Panc1 (cell line): ENCODE measurements around the gene ARHGEF17. TPM values are rescaled to one million over a fixed set of nuclear protein-coding genes. Genes with fewer than 3 reads are reported as not detected.

Experiments used
- ATAC-seq: fragments of 200-7000 bp; cut with Tn5 transposase; 2 replicates; pipeline ENCODE4 v1.9.1; 2020; ENCODE audit warnings: mild to moderate bottlenecking, moderate library complexity
- BruUV-seq: library from RNA; stranded (reverse); fragments of 400-500 nt; replicated peaks from 2 replicates; lab custom pipeline; 2021; lab: Mats Ljungman, UMichigan
- CTCF ChIA-PET: fragments of 300-600 bp; sonication (Branson Sonifier 250); formaldehyde crosslinking; loops from one replicate; lab custom pipeline; 2022; ENCODE audit warnings: antibody characterized with exemption; lab: Charles Lee
- POLR2A ChIA-PET: fragments of 300-600 bp; sonication (Branson Sonifier 250); formaldehyde crosslinking; loops from one replicate; lab custom pipeline; 2022; ENCODE audit warnings: antibody characterized with exemption; lab: Charles Lee
- DNase-seq: peaks from one replicate; pipeline ENCODE4 v3.0.0-alpha.2; 2010; ENCODE audit warnings: low read depth, low spot score
- H3K27ac ChIP-seq: 2 replicates; pipeline ENCODE4 v1.5.1; 2011; ENCODE audit warnings: mild to moderate bottlenecking, low read length, inconsistent platforms
- H3K27me3 ChIP-seq: fragments of 200-500 bp; sonication (Bioruptor generic); 2 replicates; pipeline ENCODE4 v1.6.0; 2014; ENCODE audit warnings: low read length, inconsistent platforms; ENCODE audit not compliant: control insufficient read depth, insufficient read depth
- H3K36me3 ChIP-seq: fragments of 200-500 bp; sonication (Bioruptor generic); 2 replicates; pipeline ENCODE4 v1.5.1; 2014; ENCODE audit warnings: inconsistent platforms, mild to moderate bottlenecking, low read length, moderate library complexity; ENCODE audit not compliant: control insufficient read depth, insufficient read depth
- H3K4me1 ChIP-seq: 2 replicates; pipeline ENCODE4 v1.5.1; 2011; ENCODE audit warnings: inconsistent platforms, mild to moderate bottlenecking, low read length, moderate library complexity; ENCODE audit not compliant: control insufficient read depth, insufficient read depth
- H3K4me3 ChIP-seq, 2 experiments: 2 replicates each; pipeline ENCODE4 v1.5.1; 2011 to 2012; ENCODE audit warnings: low read depth in 2 of 2, low read length in 2 of 2, mild to moderate bottlenecking in 2 of 2, inconsistent platforms in 1 of 2, moderate library complexity in 1 of 2
- H3K9me3 ChIP-seq: fragments of 200-500 bp; sonication (Bioruptor generic); 2 replicates; pipeline ENCODE4 v1.5.1; 2014; ENCODE audit warnings: low read depth, mild to moderate bottlenecking, inconsistent platforms, low read length, moderate library complexity; ENCODE audit not compliant: control insufficient read depth, insufficient read depth
- POLR2AphosphoS5 ChIP-seq: IDR thresholded peaks from 2 replicates; pipeline ENCODE4 v1.6.1; 2012; ENCODE audit warnings: mild to moderate bottlenecking, low read depth, low read length, moderate library complexity
- SIN3A ChIP-seq: IDR thresholded peaks from 2 replicates; pipeline ENCODE4 v1.6.1; 2012; ENCODE audit warnings: low read depth, mild to moderate bottlenecking, low read length, moderate library complexity, borderline replicate concordance; ENCODE audit not compliant: insufficient read depth
- TCF7L2 ChIP-seq: IDR thresholded peaks from 2 replicates; pipeline ENCODE4 v1.6.1; 2011; ENCODE audit warnings: mild to moderate bottlenecking, low read depth, low read length, inconsistent platforms
- in situ Hi-C: cut with HindIII; loops from 2 replicates; pipeline ENCODE4 v1.10.0; 2016; ENCODE audit warnings: low sequenced_read_pairs, low pct_unique_long_range_greater_than_20kb
- intact Hi-C: fragments of 100-400 bp; cut with micrococcal nuclease; formaldehyde crosslinking; loops from one replicate; pipeline ENCODE4 v1.10.0; 2022; ENCODE audit not compliant: unreplicated experiment
- total RNA-seq: library from RNA; stranded (reverse); gene quantifications from one replicate; pipeline ENCODE4 v1.2.1, GENCODE V29; 2021; ENCODE audit not compliant: unreplicated experiment
- TF ChIP-seq, protein P1 (sequence below): fragments of 450-650 bp; IDR thresholded peaks from 2 replicates; pipeline ENCODE4 v1.5.1; 2017; ENCODE audit warnings: mild to moderate bottlenecking
- TF ChIP-seq, protein P2 (sequence below), 2 experiments: IDR thresholded peaks; 2 replicates each; pipeline ENCODE4 v1.6.1; 2011 to 2012; ENCODE audit warnings: low read depth in 2 of 2, control low read depth in 1 of 2, low read length in 1 of 2, mild to moderate bottlenecking in 1 of 2, moderate library complexity in 1 of 2; ENCODE audit not compliant: insufficient read depth in 1 of 2

Gene ARHGEF17
- total RNA-seq, 1 experiment from 2014 or later = 43.2 TPM

GRCh38 chr11:73338279-73338678, 30.2 kb downstream of the ARHGEF17 start:
- Histone ChIP-seq H3K36me3 (no peaks in the 10 kb centered on the region), H3K4me1 (peaks cover 27% of the 10 kb centered on the region), H3K9me3 (no peaks in the 10 kb centered on the region), H3K27me3 (no peaks in the 10 kb centered on the region), H3K27ac (no peak overlapping the region), H3K4me3 (no peak overlapping the region)
- ChIA-PET POLR2A (no interaction called here), CTCF (interaction anchor here (2.3 kb wide), 1 partner anchor 31 kb away, joined by 22 read pairs; no protein-coding TSS in a partner anchor)
- BruUV-seq = no TSS peak
- ATAC-seq (no peak), DNase-seq (no peak)
- intact Hi-C loops = no loop called here
- no peak for TF ChIP-seq POLR2AphosphoS5
- TF ChIP-seq, protein P1, sequence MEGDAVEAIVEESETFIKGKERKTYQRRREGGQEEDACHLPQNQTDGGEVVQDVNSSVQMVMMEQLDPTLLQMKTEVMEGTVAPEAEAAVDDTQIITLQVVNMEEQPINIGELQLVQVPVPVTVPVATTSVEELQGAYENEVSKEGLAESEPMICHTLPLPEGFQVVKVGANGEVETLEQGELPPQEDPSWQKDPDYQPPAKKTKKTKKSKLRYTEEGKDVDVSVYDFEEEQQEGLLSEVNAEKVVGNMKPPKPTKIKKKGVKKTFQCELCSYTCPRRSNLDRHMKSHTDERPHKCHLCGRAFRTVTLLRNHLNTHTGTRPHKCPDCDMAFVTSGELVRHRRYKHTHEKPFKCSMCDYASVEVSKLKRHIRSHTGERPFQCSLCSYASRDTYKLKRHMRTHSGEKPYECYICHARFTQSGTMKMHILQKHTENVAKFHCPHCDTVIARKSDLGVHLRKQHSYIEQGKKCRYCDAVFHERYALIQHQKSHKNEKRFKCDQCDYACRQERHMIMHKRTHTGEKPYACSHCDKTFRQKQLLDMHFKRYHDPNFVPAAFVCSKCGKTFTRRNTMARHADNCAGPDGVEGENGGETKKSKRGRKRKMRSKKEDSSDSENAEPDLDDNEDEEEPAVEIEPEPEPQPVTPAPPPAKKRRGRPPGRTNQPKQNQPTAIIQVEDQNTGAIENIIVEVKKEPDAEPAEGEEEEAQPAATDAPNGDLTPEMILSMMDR = no peak
- TF ChIP-seq SIN3A = no peak
- TF ChIP-seq, protein P2, sequence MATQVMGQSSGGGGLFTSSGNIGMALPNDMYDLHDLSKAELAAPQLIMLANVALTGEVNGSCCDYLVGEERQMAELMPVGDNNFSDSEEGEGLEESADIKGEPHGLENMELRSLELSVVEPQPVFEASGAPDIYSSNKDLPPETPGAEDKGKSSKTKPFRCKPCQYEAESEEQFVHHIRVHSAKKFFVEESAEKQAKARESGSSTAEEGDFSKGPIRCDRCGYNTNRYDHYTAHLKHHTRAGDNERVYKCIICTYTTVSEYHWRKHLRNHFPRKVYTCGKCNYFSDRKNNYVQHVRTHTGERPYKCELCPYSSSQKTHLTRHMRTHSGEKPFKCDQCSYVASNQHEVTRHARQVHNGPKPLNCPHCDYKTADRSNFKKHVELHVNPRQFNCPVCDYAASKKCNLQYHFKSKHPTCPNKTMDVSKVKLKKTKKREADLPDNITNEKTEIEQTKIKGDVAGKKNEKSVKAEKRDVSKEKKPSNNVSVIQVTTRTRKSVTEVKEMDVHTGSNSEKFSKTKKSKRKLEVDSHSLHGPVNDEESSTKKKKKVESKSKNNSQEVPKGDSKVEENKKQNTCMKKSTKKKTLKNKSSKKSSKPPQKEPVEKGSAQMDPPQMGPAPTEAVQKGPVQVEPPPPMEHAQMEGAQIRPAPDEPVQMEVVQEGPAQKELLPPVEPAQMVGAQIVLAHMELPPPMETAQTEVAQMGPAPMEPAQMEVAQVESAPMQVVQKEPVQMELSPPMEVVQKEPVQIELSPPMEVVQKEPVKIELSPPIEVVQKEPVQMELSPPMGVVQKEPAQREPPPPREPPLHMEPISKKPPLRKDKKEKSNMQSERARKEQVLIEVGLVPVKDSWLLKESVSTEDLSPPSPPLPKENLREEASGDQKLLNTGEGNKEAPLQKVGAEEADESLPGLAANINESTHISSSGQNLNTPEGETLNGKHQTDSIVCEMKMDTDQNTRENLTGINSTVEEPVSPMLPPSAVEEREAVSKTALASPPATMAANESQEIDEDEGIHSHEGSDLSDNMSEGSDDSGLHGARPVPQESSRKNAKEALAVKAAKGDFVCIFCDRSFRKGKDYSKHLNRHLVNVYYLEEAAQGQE (IDR thresholded peaks at IDR 0.05; ENCODE audit: insufficient read depth in 1 of 2, low read depth in 2 of 2, low read length in 1 of 2) = no peak
- no peak for TF ChIP-seq TCF7L2
- in situ Hi-C loops = no loop called here

- Histone ChIP-seq H3K4me1 (peaks cover 12% of the 10 kb centered on the region), H3K27ac (no peak overlapping the region), H3K27me3 (no peaks in the 10 kb centered on the region), H3K9me3 (no peaks in the 10 kb centered on the region), H3K36me3 (no peaks in the 10 kb centered on the region), H3K4me3 (no peak overlapping the region)
- no TSS peak for BruUV-seq
- intact Hi-C loops = no loop called here
- TF ChIP-seq, protein P2 (IDR thresholded peaks at IDR 0.05; ENCODE audit: insufficient read depth in 1 of 2, low read depth in 2 of 2, low read length in 1 of 2) = no peak
- TF ChIP-seq TCF7L2 (no peak), SIN3A (no peak), POLR2AphosphoS5 (no peak)
- CTCF ChIA-PET = interaction anchor here (0.5 to 1.3 kb wide), 3 partner anchors 12 to 351 kb away, joined by 3 to 5 read pairs (median 4); no protein-coding TSS in a partner anchor
- in situ Hi-C loops = no loop called here
- ATAC-seq (no peak), DNase-seq (no peak)
- POLR2A ChIA-PET = no interaction called here
Observed at GRCh38 chr11:73340164-73340563, 32.1 kb downstream of the ARHGEF17 start.
